ENCODE measurements around the gene TNRC18. TPM values are rescaled to one million over a fixed set of nuclear protein-coding genes. Genes with fewer than 3 reads are reported as not detected.

Gene TNRC18
- total RNA-seq, 1 donor from 2014 or later = 104 TPM

GRCh38 chr7:5454485-5454884, 30.9 kb upstream of the TNRC18 start:
- Histone ChIP-seq H3K9me3 (no peaks in the 10 kb centered on the region), H3K4me1 (peaks cover 6% of the 10 kb centered on the region), H3K27me3 (ENCODE audit: low read depth) (no peaks in the 10 kb centered on the region), H3K27ac (no peak overlapping the region), H3K36me3 (no peaks in the 10 kb centered on the region), H3K4me3 (no peak overlapping the region)
- no peak for DNase-seq
- no peak for ATAC-seq
- TF ChIP-seq, protein P1, sequence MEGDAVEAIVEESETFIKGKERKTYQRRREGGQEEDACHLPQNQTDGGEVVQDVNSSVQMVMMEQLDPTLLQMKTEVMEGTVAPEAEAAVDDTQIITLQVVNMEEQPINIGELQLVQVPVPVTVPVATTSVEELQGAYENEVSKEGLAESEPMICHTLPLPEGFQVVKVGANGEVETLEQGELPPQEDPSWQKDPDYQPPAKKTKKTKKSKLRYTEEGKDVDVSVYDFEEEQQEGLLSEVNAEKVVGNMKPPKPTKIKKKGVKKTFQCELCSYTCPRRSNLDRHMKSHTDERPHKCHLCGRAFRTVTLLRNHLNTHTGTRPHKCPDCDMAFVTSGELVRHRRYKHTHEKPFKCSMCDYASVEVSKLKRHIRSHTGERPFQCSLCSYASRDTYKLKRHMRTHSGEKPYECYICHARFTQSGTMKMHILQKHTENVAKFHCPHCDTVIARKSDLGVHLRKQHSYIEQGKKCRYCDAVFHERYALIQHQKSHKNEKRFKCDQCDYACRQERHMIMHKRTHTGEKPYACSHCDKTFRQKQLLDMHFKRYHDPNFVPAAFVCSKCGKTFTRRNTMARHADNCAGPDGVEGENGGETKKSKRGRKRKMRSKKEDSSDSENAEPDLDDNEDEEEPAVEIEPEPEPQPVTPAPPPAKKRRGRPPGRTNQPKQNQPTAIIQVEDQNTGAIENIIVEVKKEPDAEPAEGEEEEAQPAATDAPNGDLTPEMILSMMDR (IDR thresholded peaks at IDR 0.05) = no peak
- intact Hi-C loops (cut with DNase I) = no loop called here

DNA sequence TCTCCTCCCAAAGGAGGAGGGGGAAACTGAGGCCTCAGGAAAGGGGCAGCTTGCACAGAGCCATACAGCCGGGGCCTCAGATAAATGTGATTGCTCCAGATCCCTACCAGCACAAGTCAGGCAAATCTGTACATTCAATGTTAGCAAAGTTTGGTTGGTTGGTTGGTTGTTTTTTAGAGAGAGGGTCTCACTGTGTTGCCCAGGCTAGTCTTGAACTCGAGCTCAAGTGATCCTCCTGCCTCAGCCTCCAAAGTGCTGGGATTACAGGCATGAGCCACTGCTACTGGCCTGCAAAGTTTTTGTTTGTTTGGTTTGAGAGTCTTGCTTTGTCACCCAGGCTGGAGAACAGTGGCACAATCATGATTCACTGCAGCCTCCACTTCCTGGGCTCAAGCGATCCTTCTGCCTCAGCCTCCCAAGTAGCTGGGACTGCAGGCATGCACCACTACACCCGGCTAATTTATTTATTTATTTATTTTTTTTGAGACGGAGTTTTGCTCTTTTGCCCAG, 30.0 kb upstream of the TNRC18 start:
- TF ChIP-seq, protein P1 (IDR thresholded peaks at IDR 0.05) = no peak
- DNase-seq = no peak
- intact Hi-C loops (cut with DNase I) = no loop called here
- H3K27me3 ChIP-seq (ENCODE audit: low read depth) = no peaks in the 10 kb centered on the region
- H3K36me3 ChIP-seq = no peaks in the 10 kb centered on the region
- H3K4me3 ChIP-seq = no peak overlapping the region
- peaks cover 6% of the 10 kb centered on the region for H3K4me1 ChIP-seq
- H3K9me3 ChIP-seq = no peaks in the 10 kb centered on the region
- ATAC-seq = no peak
- H3K27ac ChIP-seq = no peak overlapping the region

- peaks cover 6% of the 10 kb centered on the region for H3K4me1 ChIP-seq
- H3K27ac ChIP-seq = no peak overlapping the region
- no peaks in the 10 kb centered on the region for H3K36me3 ChIP-seq
- intact Hi-C loops (cut with DNase I) = no loop called here
- no peaks in the 10 kb centered on the region for H3K9me3 ChIP-seq
- ATAC-seq (no peak), DNase-seq (no peak)
- H3K27me3 ChIP-seq (ENCODE audit: low read depth) = no peaks in the 10 kb centered on the region
- no peak overlapping the region for H3K4me3 ChIP-seq
- TF ChIP-seq, protein P1 (IDR thresholded peaks at IDR 0.05) = no peak
Observed at GRCh38 chr7:5452937-5453540, 29.4 kb upstream of the TNRC18 start.

GRCh38 chr7:5452470-5452899, 28.9 kb upstream of the TNRC18 start:
- H3K27me3 ChIP-seq (ENCODE audit: low read depth) = no peaks in the 10 kb centered on the region
- TF ChIP-seq, protein P1 (IDR thresholded peaks at IDR 0.05) = no peak
- peaks cover 6% of the 10 kb centered on the region for H3K4me1 ChIP-seq
- ATAC-seq (peak in 1 of 2 donors; percentile 57), DNase-seq (no peak)
- intact Hi-C loops (cut with DNase I) = no loop called here
- no peak overlapping the region for H3K27ac ChIP-seq
- no peaks in the 10 kb centered on the region for H3K36me3 ChIP-seq
- no peak overlapping the region for H3K4me3 ChIP-seq
- H3K9me3 ChIP-seq = no peaks in the 10 kb centered on the region

DNA sequence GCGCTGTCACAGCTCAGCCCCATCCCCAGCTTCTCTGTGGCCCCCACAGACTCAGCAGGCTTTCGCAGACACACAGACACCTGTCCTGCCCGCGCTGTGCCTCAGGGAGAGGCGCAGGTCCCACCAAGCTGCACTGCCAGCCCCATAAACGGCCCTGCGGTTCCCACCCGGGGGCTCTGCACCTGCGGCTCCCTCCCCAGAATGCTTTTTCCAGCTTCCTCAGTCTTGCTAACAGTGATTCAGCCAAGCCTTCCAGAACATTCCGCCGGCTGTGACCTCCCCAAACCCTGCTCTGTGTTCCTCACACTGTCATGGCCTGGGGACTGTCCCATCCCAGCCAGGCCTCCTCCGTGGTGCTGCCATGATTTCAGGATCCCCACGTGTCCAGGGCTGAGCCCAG, 27.8 kb upstream of the TNRC18 start:
- Histone ChIP-seq H3K9me3 (no peaks in the 10 kb centered on the region), H3K36me3 (no peaks in the 10 kb centered on the region), H3K27me3 (ENCODE audit: low read depth) (no peaks in the 10 kb centered on the region), H3K4me3 (no peak overlapping the region), H3K4me1 (peaks cover 6% of the 10 kb centered on the region), H3K27ac (no peak overlapping the region)
- TF ChIP-seq, protein P1 (IDR thresholded peaks at IDR 0.05) = no peak
- ATAC-seq (no peak), DNase-seq (no peak)
- intact Hi-C loops (cut with DNase I) = no loop called here
